ENCODE measurements around the gene PDE7B.

- no peak for TF ChIP-seq CTCF (IDR thresholded peaks at IDR 0.05; ENCODE audit: insufficient read depth, low read length)
- no peak for TF ChIP-seq POLR2AphosphoS5 (IDR thresholded peaks at IDR 0.05; ENCODE audit: low read depth)
- no peak for TF ChIP-seq REST (IDR thresholded peaks at IDR 0.05; ENCODE audit: insufficient replicate concordance, low read depth)
- TF ChIP-seq GABPA (IDR thresholded peaks at IDR 0.05; ENCODE audit: low read depth) = no peak
These were observed 292.9 kb downstream of the PDE7B start for GRCh38 chr6:136144251-136145023.
